ENCODE results near the gene SGPL1. TPM values are rescaled to one million over a fixed set of nuclear protein-coding genes. Genes with fewer than 3 reads are reported as not detected.

The SGPL1 gene
- total RNA-seq, 1 experiment from 2014 or later = 127 TPM

GRCh38 chr10:70803775-70804420 lies 11.8 kb upstream of the SGPL1 start:
- TF ChIP-seq CTCF (IDR thresholded peaks at IDR 0.05; ENCODE audit: insufficient read depth in 1 of 2, low read depth in 1 of 2, low read length in 1 of 2, severe bottlenecking in 1 of 2, unreplicated experiment in 1 of 2) = no peak
- no TSS peak for BruUV-seq (replicated peaks)
- Histone ChIP-seq H3K4me3 (ENCODE audit: low read depth, low read length) (no peak overlapping the region), H3K4me1 (no peaks in the 10 kb centered on the region), H3K27me3 (replicated peaks; ENCODE audit: control insufficient read depth, insufficient read depth, low read length) (0 out of 2 replicates have a peak, but pooled peaks cover 2% of the 10 kb centered on the region), H3K36me3 (ENCODE audit: control insufficient read depth, insufficient read depth, low read length) (no peaks in the 10 kb centered on the region), H3K9me3 (no peaks in the 10 kb centered on the region)
- ChIA-PET POLR2A (no interaction called here), CTCF (no interaction called here)
- intact Hi-C loops (cut with micrococcal nuclease; ENCODE audit: unreplicated experiment) = no loop called here
- DNase-seq = no peak
- Mint-ChIP-seq H3K4me1 (ENCODE audit: low read depth, unreplicated experiment) (peaks cover 3% of the 10 kb centered on the region), H3K27ac (ENCODE audit: unreplicated experiment) (no peak overlapping the region), H3K9me3 (ENCODE audit: unreplicated experiment) (peaks cover 18% of the 10 kb centered on the region), H3K36me3 (ENCODE audit: insufficient read depth, unreplicated experiment) (no peaks in the 10 kb centered on the region), H3K27me3 (ENCODE audit: insufficient read depth, unreplicated experiment) (peaks cover 18% of the 10 kb centered on the region), H3K4me3 (ENCODE audit: unreplicated experiment) (no peak overlapping the region)

GRCh38 chr10:70804421-70804808 lies 11.3 kb upstream of the SGPL1 start:
- ChIA-PET CTCF (no interaction called here), POLR2A (no interaction called here)
- no peak overlapping the region for H3K4me3 ChIP-seq (ENCODE audit: low read depth, low read length)
- H3K36me3 ChIP-seq (ENCODE audit: control insufficient read depth, insufficient read depth, low read length) = no peaks in the 10 kb centered on the region
- Mint-ChIP-seq H3K27me3 (ENCODE audit: insufficient read depth, unreplicated experiment) (peaks cover 16% of the 10 kb centered on the region), H3K27ac (ENCODE audit: unreplicated experiment) (no peak overlapping the region), H3K36me3 (ENCODE audit: insufficient read depth, unreplicated experiment) (no peaks in the 10 kb centered on the region), H3K4me1 (ENCODE audit: low read depth, unreplicated experiment) (peaks cover 8% of the 10 kb centered on the region), H3K4me3 (ENCODE audit: unreplicated experiment) (no peak overlapping the region), H3K9me3 (ENCODE audit: unreplicated experiment) (peaks cover 20% of the 10 kb centered on the region)
- 0 out of 2 replicates have a peak, but pooled peaks cover 2% of the 10 kb centered on the region for H3K27me3 ChIP-seq (replicated peaks; ENCODE audit: control insufficient read depth, insufficient read depth, low read length)
- no peaks in the 10 kb centered on the region for H3K4me1 ChIP-seq
- BruUV-seq (replicated peaks) = no TSS peak
- no peak for TF ChIP-seq CTCF (IDR thresholded peaks at IDR 0.05; ENCODE audit: insufficient read depth in 1 of 2, low read depth in 1 of 2, low read length in 1 of 2, severe bottlenecking in 1 of 2, unreplicated experiment in 1 of 2)
- DNase-seq = no peak
- H3K9me3 ChIP-seq = no peaks in the 10 kb centered on the region
- intact Hi-C loops (cut with micrococcal nuclease; ENCODE audit: unreplicated experiment) = no loop called here

GRCh38 chr10:70805619-70806215 lies 10.0 kb upstream of the SGPL1 start:
- H3K36me3 ChIP-seq (ENCODE audit: control insufficient read depth, insufficient read depth, low read length) = no peaks in the 10 kb centered on the region
- Mint-ChIP-seq H3K27ac (ENCODE audit: unreplicated experiment) (no peak overlapping the region), H3K4me1 (ENCODE audit: low read depth, unreplicated experiment) (peaks cover 11% of the 10 kb centered on the region), H3K36me3 (ENCODE audit: insufficient read depth, unreplicated experiment) (no peaks in the 10 kb centered on the region), H3K27me3 (ENCODE audit: insufficient read depth, unreplicated experiment) (peaks cover 14% of the 10 kb centered on the region), H3K4me3 (ENCODE audit: unreplicated experiment) (no peak overlapping the region), H3K9me3 (ENCODE audit: unreplicated experiment) (peaks cover 20% of the 10 kb centered on the region)
- H3K27me3 ChIP-seq (replicated peaks; ENCODE audit: control insufficient read depth, insufficient read depth, low read length) = no peaks in the 10 kb centered on the region
- ChIA-PET POLR2A (no interaction called here), CTCF (no interaction called here)
- DNase-seq = no peak
- intact Hi-C loops (cut with micrococcal nuclease; ENCODE audit: unreplicated experiment) = no loop called here
- no peaks in the 10 kb centered on the region for H3K9me3 ChIP-seq
- H3K4me3 ChIP-seq (ENCODE audit: low read depth, low read length) = no peak overlapping the region
- BruUV-seq (replicated peaks) = no TSS peak
- no peaks in the 10 kb centered on the region for H3K4me1 ChIP-seq
- TF ChIP-seq CTCF (IDR thresholded peaks at IDR 0.05; ENCODE audit: insufficient read depth in 1 of 2, low read depth in 1 of 2, low read length in 1 of 2, severe bottlenecking in 1 of 2, unreplicated experiment in 1 of 2) = no peak

Measured in Caco-2 (cell line).